ENCODE results near the gene GLI3.

- TF ChIP-seq CTCF (IDR thresholded peaks at IDR 0.05) (no peak), EZH2 (IDR thresholded peaks at IDR 0.05) (no peak)
These were observed 109.8 kb downstream of the GLI3 start for GRCh38 chr7:42127232-42127622.

All from neural progenitor cell (in vitro differentiated cells).